K562 (cell line): ENCODE measurements around the gene DAO. TPM values are rescaled to one million over a fixed set of nuclear protein-coding genes. Genes with fewer than 3 reads are reported as not detected.

Experiments used
- BCL6 ChIP-seq: fragments of 250-450 bp; sonication (Bioruptor Pico); IDR thresholded peaks from 2 replicates; pipeline ENCODE4 v1.4.0; 2020
- CBX1 ChIP-seq: sonication (generic); IDR thresholded peaks from 2 replicates; pipeline ENCODE4 v1.6.1; 2016; ENCODE audit warnings: antibody characterized with exemption, low read depth, mild to moderate bottlenecking
- EGR1 ChIP-seq: fragments of 450-650 bp; conservative IDR thresholded peaks from 2 replicates; pipeline ENCODE4 v1.6.1; 2017; ENCODE audit warnings: mild to moderate bottlenecking
- FOXJ3 ChIP-seq: sonication (generic); formaldehyde crosslinking; IDR thresholded peaks from 2 replicates; pipeline ENCODE4 v1.4.0; 2020; ENCODE audit warnings: mild to moderate bottlenecking, missing genetic modification reagents
- HEY1 ChIP-seq: fragments of 250-450 bp; sonication (Bioruptor Pico); IDR thresholded peaks from 2 replicates; pipeline ENCODE4 v1.5.0; 2020; ENCODE audit warnings: mild to moderate bottlenecking, moderate library complexity, borderline replicate concordance
- MECOM ChIP-seq: fragments of 250-450 bp; sonication (Bioruptor Pico); IDR thresholded peaks from 2 replicates; pipeline ENCODE4 v1.8.0; 2022; ENCODE audit warnings: inconsistent platforms
- MYNN ChIP-seq, 2 experiments: sonication (generic); formaldehyde crosslinking in 1 of 2; IDR thresholded peaks; 2 replicates each; pipeline versions ENCODE4 v1.5.0 to v1.6.1; 2016 to 2020; ENCODE audit warnings: antibody characterized with exemption in 1 of 2, missing genetic modification reagents in 1 of 2
- NCOA1 ChIP-seq: fragments of 450-650 bp; IDR thresholded peaks from 2 replicates; pipeline ENCODE4 v1.6.1; 2016; ENCODE audit warnings: low read depth
- NR1H2 ChIP-seq: sonication (generic); formaldehyde crosslinking; IDR thresholded peaks from 2 replicates; pipeline ENCODE4 v1.4.0; 2020; ENCODE audit warnings: mild to moderate bottlenecking, missing genetic modification reagents
- NR2C2 ChIP-seq, 2 experiments: fragments of 200-800 bp in 1 of 2; sonication (Bioruptor generic) in 1 of 2; sonication (generic) in 1 of 2; formaldehyde crosslinking in 1 of 2; IDR thresholded peaks; 2 replicates each; pipeline versions ENCODE4 v1.6.1 to v1.8.0; 2016 to 2022; ENCODE audit warnings: mild to moderate bottlenecking in 1 of 2, missing compliant biosample characterization in 1 of 2, missing genetic modification characterization in 1 of 2, missing genetic modification reagents in 1 of 2
- NR2F6 ChIP-seq: fragments of 450-650 bp; formaldehyde crosslinking; IDR thresholded peaks from 2 replicates; pipeline ENCODE4 v1.4.0; 2020; ENCODE audit warnings: mild to moderate bottlenecking
- OTX1 ChIP-seq: fragments of 450-650 bp; formaldehyde crosslinking; IDR thresholded peaks from 2 replicates; pipeline ENCODE4 v1.4.0; 2022; ENCODE audit warnings: mild to moderate bottlenecking
- PHF8 ChIP-seq: fragments of 200-600 bp; sonication (generic); IDR thresholded peaks from 2 replicates; pipeline ENCODE4 v1.6.1; 2012; ENCODE audit warnings: mixed run types, mild to moderate bottlenecking, inconsistent platforms, low read length, moderate library complexity, borderline replicate concordance
- RBBP5 ChIP-seq: fragments of 200-600 bp; sonication (generic); IDR thresholded peaks from 2 replicates; pipeline ENCODE4 v1.6.1; 2012; ENCODE audit warnings: borderline replicate concordance, mild to moderate bottlenecking, low read length, control low read depth, inconsistent platforms; ENCODE audit not compliant: insufficient read depth, poor library complexity, severe bottlenecking
- RCOR1 ChIP-seq, 2 experiments: IDR thresholded peaks; 2 replicates each; pipeline ENCODE4 v1.6.1; 2012; ENCODE audit warnings: low read depth in 2 of 2, low read length in 2 of 2, borderline replicate concordance in 1 of 2, improper control_type of control experiment in 1 of 2
- TEAD1 ChIP-seq, 2 experiments: fragments of 450-650 bp in 1 of 2; sonication (generic) in 1 of 2; formaldehyde crosslinking; IDR thresholded peaks; 2 replicates each; pipeline versions ENCODE4 v1.4.0 to v1.8.0; 2020 to 2022; ENCODE audit warnings: mild to moderate bottlenecking in 2 of 2, missing genetic modification reagents in 1 of 2
- polyA plus RNA-seq, 8 experiments: library from polyadenylated mRNA; depleted of rRNA in 4 of 8; stranded (reverse) in 5 of 8; unstranded in 3 of 8; fragments of >200 nt; fragmentation: Nextera tagmentation in 2 of 8; fragmentation: Illumina TruSeq in 1 of 8; extraction: Ambion mirVana in 2 of 8; extraction: Trizol in 1 of 8; gene quantifications; 2 replicates each; pipeline versions ENCODE4 v1.2.1 to v1.2.3, GENCODE V29; 2011 to 2014; ENCODE audit warnings: inconsistent platforms in 1 of 8, missing spikeins in 1 of 8
- total RNA-seq, 7 experiments: library from RNA; depleted of rRNA in 6 of 7; stranded (reverse); fragments of >200 nt in 6 of 7; fragmentation: Illumina TruSeq in 2 of 7; extraction: Trizol in 2 of 7; gene quantifications; 2 replicates each; pipeline versions ENCODE4 v1.2.1 to v1.2.3, GENCODE V29; 2011 to 2021; ENCODE audit warnings: low replicate concordance in 1 of 7
- TF ChIP-seq, protein P1 (sequence below): fragments of 200-800 bp; sonication (Bioruptor generic); IDR thresholded peaks from 2 replicates; pipeline ENCODE4 v1.6.1; 2017; ENCODE audit warnings: missing genetic modification characterization, missing compliant biosample characterization
- TF ChIP-seq, protein P2 (sequence below): fragments of 450-650 bp; IDR thresholded peaks from 2 replicates; pipeline ENCODE4 v1.6.1; 2017; ENCODE audit warnings: antibody characterized with exemption, mild to moderate bottlenecking
- TF ChIP-seq, protein P3 (sequence below): fragments of 450-650 bp; IDR thresholded peaks from 2 replicates; pipeline ENCODE4 v1.6.1; 2014; ENCODE audit warnings: low read depth, mild to moderate bottlenecking, moderate library complexity, borderline replicate concordance

The DAO gene
- total and polyA plus RNA-seq, 9 of the 15 experiments (the other 6 are each of a cell fraction or from before 2014, with no cell fraction given): not detected

DNA sequence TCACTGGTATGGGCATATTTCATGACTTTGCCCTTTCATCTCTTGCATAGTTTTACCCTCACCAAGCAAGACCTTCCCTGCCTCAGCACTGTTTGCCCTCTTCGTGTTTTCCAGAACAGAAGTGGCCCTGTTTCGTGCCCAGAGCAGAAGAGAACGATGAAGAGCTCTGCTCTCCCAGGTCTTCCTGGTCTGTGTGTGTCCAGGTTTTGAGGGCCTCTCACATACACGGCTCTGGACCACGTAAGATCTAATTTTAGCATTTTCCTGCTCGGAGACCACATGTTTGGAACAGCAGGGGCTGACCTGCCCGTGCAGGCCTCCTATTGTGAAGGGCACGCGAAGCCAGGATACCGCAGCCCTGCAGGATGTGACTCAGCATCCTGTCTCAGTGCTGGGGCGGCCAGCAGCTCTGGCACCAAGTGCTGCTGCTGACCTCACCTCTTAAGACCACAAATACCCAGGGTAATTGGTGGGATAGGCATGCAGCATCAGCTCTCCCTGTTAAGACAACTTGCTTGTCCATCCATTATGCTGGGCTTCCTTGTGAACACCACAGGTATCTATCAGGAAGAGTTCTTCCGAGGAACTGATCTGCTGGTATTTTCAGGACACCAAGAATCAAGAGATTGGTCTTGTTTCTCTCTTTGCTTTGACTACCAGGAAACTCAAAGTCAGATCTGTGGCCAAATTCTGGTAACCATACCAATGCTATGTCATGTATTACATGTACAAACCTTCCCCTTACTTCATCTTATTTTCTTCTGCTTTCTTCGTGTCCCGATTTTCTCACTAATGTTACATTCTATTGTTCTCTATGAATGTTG is 41.5 kb upstream of the DAO start (continued):
- TF ChIP-seq RCOR1 (IDR thresholded peaks at IDR 0.05; ENCODE audit: borderline replicate concordance in 1 of 2, low read depth in 2 of 2, low read length in 2 of 2) (peak in 1 of 2 experiments; percentile 65; a peak in 1 of 4 replicates), CBX1 (no peak), NR2C2 (CRISPR knock-in tag; IDR thresholded peaks at IDR 0.05) (no peak), NR2C2 (tag; IDR thresholded peaks at IDR 0.05) (peak; percentile 81; the same call in 1 of the 2 replicates), NR1H2 (CRISPR knock-in tag) (no peak), NR2F6 (CRISPR knock-in tag) (no peak), RBBP5 (no peak), BCL6 (CRISPR knock-in tag) (no peak), MYNN (IDR thresholded peaks at IDR 0.05) (peak; percentile 97), MYNN (CRISPR knock-in tag; IDR thresholded peaks at IDR 0.05) (no peak), TEAD1 (CRISPR knock-in tag; IDR thresholded peaks at IDR 0.05) (peak in 1 of 2 experiments; percentile 47; a peak in 1 of 4 replicates), FOXJ3 (CRISPR knock-in tag) (no peak), NCOA1 (0 out of 2 replicates have a peak, but pooled peaks have one; percentile 14), EGR1 (peak; percentile 44; the same call in 1 of the 2 replicates), MECOM (CRISPR knock-in tag) (no peak), OTX1 (CRISPR knock-in tag) (no peak), HEY1 (CRISPR knock-in tag) (no peak), PHF8 (no peak)
- TF ChIP-seq, protein P1, sequence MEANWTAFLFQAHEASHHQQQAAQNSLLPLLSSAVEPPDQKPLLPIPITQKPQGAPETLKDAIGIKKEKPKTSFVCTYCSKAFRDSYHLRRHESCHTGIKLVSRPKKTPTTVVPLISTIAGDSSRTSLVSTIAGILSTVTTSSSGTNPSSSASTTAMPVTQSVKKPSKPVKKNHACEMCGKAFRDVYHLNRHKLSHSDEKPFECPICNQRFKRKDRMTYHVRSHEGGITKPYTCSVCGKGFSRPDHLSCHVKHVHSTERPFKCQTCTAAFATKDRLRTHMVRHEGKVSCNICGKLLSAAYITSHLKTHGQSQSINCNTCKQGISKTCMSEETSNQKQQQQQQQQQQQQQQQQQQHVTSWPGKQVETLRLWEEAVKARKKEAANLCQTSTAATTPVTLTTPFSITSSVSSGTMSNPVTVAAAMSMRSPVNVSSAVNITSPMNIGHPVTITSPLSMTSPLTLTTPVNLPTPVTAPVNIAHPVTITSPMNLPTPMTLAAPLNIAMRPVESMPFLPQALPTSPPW: peak; percentile 28; the same call in 1 of the 2 replicates
- TF ChIP-seq, protein P2, sequence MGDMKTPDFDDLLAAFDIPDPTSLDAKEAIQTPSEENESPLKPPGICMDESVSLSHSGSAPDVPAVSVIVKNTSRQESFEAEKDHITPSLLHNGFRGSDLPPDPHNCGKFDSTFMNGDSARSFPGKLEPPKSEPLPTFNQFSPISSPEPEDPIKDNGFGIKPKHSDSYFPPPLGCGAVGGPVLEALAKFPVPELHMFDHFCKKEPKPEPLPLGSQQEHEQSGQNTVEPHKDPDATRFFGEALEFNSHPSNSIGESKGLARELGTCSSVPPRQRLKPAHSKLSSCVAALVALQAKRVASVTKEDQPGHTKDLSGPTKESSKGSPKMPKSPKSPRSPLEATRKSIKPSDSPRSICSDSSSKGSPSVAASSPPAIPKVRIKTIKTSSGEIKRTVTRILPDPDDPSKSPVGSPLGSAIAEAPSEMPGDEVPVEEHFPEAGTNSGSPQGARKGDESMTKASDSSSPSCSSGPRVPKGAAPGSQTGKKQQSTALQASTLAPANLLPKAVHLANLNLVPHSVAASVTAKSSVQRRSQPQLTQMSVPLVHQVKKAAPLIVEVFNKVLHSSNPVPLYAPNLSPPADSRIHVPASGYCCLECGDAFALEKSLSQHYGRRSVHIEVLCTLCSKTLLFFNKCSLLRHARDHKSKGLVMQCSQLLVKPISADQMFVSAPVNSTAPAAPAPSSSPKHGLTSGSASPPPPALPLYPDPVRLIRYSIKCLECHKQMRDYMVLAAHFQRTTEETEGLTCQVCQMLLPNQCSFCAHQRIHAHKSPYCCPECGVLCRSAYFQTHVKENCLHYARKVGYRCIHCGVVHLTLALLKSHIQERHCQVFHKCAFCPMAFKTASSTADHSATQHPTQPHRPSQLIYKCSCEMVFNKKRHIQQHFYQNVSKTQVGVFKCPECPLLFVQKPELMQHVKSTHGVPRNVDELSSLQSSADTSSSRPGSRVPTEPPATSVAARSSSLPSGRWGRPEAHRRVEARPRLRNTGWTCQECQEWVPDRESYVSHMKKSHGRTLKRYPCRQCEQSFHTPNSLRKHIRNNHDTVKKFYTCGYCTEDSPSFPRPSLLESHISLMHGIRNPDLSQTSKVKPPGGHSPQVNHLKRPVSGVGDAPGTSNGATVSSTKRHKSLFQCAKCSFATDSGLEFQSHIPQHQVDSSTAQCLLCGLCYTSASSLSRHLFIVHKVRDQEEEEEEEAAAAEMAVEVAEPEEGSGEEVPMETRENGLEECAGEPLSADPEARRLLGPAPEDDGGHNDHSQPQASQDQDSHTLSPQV: peak; percentile 99
- TF ChIP-seq, protein P3, sequence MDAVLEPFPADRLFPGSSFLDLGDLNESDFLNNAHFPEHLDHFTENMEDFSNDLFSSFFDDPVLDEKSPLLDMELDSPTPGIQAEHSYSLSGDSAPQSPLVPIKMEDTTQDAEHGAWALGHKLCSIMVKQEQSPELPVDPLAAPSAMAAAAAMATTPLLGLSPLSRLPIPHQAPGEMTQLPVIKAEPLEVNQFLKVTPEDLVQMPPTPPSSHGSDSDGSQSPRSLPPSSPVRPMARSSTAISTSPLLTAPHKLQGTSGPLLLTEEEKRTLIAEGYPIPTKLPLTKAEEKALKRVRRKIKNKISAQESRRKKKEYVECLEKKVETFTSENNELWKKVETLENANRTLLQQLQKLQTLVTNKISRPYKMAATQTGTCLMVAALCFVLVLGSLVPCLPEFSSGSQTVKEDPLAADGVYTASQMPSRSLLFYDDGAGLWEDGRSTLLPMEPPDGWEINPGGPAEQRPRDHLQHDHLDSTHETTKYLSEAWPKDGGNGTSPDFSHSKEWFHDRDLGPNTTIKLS: no peak; the same call in 1 of the 2 replicates
